SIG-M5 treated with dmso at 0.1 percent for 504 hours (cell line): ENCODE results near the gene FTCDNL1.

Source experiments
- DNase-seq: peaks from one replicate; lab custom pipeline; 2025; ENCODE audit not compliant: unreplicated experiment; lab: John Stamatoyannopoulos, UW

FTCDNL1 gene

DNA sequence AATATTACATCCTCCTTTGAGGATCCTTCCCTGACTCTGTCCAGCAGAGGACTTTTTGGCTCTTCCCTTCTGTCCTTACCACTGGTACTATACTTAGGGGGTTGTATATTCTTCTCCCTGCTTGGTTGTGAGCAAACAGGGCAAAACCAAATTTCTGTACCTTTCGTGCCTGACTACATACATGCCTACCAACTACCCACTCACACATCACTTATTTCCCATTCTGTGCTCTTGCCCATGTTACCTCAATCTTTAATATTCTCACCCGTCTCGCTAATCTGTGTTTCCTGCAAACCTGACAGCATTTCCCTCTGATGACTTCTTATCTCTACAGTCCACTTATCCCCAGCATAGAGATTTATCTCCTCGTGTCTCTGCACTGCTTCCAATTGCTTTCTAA is 58.6 kb downstream of the FTCDNL1 start:
- DNase-seq: no peak

DNA sequence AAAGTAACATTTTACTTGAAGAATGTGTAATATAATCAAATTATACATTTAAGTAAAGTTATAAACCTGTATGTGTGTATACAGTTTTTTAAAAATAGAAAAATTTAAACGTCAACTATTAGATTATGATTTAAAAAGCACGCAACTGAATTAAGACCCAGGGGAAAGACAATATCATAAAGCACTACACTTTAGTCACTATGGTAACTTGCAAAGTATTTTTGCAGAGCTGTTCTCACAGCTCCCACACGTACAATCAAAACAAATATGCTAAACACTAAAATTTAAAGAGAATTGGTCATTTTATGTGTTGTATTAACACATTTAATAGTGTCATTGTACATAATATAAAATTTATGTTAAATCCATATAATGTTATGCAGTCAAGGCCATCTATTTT is 59.7 kb downstream of the FTCDNL1 start:
- no peak for DNase-seq

DNA sequence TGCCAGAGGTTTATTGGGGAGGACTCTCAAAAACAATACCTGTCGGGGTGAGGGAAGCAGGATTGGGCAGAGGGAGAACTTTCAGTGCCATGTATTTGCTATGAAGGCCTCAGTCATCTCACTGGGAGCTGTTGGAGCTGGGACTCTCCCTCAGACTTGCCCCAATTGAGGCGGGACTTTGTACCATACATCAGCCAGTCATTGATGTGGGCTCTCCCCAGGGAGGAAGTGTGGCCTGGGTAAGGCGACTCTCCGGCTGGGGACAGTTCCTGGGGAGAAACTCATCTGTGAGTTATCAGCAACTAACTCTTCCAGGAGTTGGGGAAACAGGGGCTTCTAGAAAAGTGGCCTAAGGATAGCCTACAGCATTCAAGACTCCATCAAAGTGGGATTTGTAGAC is 66.5 kb downstream of the FTCDNL1 start:
- DNase-seq: no peak

DNA sequence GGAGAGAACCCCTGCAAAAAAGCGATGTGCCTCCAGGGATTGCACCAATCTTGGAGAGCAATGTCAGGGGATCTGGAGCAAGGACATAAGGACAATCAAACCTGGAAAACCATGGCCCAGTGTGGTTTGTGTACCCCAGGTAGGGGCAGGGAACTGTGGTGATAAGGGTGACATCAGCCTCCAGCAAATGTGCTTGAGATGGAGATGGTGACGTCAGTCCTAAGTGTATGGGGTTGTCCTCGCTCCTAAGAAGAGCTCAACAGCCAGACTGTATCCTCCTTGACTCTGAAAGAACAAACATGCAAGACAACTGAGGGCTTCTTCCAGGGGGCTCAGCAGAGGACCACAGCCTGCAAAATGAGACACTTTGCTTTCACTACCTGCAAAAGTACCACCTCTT is 71.4 kb downstream of the FTCDNL1 start:
- DNase-seq: no peak

DNA sequence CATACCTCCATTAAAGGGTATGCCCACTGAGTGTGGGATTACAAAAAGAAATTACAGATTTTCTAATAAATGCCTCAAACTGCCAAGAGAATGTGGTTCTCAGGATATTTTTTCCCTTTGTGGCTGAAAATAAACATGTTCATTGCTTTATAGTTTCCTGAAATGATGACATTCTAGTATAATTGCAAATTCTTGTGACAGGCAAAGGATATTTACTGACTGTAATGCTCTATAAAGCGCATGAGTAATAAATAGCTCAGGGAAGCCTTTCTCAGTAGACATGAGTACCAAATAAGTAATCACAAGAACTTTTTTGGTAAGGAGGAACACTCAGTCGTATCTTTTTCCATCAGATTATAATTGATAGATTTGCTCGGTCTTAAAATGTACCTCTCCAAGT is 72.3 kb downstream of the FTCDNL1 start:
- peak; percentile 45 for DNase-seq

DNA sequence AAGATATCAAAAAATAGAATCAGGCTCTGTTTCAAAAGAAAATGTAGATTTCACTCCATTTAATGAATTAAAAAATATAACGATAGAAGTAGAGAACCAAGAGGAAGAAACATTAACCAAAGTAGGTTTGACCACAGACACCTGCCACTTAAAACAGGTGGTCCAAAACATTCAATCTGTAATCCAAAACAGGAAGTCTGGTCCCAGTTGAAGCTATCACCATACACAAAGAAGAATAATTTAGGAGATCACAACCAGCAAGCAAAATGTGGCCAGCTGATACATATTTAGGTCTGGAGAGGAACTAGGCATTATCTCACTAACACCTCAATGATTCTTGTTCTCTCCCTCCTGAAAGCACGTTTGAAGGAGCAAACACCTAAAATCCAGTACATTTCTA is 73.1 kb downstream of the FTCDNL1 start:
- no peak for DNase-seq

DNA sequence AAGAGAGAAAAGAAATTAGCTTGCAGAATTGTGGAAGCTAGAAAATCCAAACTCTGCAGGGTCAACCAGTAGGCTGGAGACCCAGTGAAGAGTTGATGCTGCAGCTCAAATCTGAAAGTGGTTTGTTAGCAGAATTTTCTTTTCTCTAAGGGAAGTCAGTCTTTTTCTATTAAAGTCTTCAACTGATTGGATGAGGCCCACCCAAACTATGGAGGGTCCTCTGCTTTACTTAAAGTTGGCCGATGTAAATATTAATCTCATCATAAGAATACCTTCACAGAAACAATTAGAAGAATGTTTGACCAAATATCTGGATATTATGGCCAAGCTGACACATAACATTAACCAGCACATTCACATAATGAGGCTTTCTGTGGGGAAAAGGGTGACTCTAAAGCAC is 73.7 kb downstream of the FTCDNL1 start:
- no peak for DNase-seq

DNA sequence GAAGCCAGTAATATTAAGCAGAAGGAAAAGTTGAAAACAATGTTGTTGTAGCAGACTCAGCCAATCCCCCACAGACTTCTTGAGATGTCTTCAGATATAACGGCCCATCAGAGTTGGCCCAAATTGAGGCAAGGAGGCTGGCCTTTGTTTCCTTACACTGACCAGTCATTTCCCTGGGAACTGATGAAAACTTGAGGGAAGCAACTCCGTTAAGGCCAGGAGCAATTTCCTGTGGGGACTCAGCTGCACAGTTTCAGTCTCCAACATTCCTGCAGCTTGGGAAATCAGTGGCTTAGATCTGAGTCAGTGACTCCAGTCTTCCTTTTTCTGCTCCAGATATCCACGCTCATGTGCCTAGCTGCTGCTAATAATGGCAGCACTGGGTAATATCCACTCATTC is 75.7 kb downstream of the FTCDNL1 start:
- DNase-seq: no peak

DNA sequence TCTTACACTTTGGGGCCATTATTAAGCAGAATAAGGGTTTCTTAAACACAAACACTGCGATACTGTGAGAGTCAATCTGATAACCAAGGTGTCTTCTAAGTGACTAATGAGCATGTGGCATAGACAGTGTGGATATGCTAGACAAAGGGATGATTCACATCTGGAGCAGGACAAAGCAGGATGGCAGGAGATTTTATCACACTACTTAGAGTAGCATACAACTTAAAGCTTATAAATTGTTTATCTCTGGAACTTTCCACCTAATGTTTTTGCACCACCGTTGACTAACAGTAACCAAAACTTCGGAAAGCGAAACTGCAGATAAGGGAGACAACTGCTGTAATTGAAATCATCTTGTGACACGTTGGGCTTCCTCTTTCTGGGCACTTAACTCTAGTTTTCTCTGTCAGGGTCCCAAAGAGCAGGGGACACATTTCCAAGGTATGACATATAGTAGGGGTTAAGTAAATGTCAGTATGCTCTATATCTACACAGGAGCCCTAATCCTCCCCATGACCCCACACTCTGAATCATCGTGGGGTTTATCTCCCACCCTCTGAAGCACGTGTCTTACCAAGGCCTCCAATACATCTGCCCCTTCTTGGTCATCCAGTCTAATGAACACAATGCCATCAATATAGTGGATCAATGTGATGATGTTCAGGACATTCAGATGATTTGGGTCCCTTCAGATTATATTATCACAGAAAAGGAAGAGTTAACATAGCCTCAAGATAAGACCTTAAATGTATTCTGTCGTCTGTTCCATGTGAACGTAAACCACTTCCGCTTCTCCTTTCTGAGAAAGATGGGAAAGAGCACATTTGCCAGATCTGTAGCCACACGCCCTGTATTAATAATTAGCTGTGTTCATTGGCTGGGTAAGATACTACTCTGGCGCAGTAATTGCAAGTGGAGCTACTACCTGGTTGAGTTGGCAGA is 78.7 kb downstream of the FTCDNL1 start:
- DNase-seq: peak; percentile 69

DNA sequence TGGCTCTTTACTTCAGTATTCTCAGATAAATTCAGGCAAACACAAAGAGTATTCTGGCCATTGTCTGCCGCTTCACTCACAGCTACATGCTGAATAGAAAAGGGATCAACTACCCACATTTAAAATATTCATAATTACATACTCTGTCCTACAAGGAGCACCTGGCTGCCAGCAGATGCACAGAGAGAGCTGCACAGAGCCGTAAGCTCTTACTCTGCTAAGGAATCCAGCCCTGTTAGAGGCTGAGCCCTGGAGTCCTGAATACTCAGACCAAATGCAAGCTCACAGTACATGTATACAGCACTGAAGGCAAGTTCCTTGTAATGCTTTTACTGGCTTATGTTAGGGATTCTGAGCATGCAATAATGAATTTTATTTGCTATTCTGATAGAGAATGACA is 80.3 kb downstream of the FTCDNL1 start:
- no peak for DNase-seq

DNA sequence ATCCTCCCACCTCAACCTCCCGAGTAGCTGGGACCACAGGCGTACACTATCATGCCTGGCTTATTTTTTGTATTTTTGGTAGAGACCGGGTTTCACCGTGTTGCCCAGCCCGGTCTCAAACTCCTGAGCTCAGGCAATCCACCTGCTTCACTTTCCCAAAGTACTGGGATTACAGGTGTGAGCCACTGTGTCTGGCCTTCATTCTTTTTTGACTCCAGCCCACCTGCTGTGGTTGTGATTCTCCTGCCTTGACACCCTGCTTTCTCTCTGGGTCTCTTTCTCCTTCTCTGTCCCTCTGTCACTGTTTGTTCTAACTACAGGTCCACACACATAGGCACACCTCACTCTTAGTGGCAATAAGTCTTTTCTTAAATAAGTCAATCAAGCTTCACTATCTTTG is 85.3 kb downstream of the FTCDNL1 start:
- DNase-seq: no peak

DNA sequence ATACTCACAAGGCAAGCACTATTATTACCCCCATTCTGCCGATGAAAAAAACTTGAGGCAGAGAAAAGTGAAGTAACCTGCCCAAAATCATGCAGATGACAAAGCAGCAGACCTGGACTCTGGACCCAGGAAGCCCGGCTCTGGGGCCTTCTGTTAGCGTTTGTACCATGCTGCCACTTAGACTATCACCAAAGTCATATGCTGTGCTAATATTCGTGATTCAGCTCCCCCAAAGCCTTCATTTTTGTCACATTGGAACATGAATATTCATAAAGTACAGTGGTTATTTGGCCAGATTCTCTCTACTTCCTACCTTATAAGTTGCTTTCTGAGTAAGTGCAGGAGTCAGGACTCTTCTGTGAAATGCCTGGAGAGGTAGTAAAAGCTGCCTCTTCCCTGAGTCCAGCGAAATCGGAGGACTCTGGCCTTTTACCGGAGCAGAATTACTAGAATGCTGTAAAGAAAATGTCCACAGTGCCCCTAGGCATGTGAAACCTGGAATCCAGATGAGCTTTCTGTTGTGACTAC is 86.7 kb downstream of the FTCDNL1 start:
- DNase-seq: no peak

DNA sequence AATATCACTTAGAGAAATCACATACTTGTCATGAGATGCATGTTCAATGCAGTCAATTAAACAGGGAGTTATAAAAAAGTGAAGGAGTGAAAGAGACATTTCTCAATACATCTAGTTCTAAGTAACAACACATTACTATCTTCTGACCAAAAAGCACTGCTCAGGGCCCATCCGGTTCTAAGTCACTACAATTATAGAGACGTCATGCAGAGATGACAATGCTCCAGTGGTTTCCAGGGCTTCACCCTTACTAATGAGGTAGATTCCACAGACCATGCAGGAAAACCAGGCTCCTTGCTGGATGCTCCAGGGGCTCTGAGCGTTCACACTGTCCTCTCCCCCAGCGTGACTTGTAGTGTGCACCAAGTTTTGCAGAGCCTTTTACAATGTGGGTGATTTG is 88.0 kb downstream of the FTCDNL1 start:
- no peak for DNase-seq

DNA sequence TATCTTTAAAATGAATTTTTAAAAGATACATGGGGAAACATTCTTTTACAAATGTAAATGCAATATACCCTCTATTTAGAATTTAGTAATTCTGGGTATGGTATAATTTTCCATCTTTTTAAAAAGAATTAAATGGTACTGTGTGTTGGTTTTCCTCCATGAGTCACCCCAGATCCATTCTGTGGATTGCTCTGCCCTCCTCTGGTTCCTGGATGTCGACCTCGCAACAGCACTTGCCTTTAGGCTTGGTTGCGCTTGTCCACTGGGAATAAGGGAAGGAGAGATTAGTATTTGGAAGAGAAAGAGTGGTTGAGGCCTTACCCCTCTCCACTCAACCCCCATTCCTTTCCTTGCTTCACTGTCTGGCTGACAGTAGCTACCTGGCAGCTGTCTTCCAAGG is 90.4 kb downstream of the FTCDNL1 start:
- DNase-seq: no peak

DNA sequence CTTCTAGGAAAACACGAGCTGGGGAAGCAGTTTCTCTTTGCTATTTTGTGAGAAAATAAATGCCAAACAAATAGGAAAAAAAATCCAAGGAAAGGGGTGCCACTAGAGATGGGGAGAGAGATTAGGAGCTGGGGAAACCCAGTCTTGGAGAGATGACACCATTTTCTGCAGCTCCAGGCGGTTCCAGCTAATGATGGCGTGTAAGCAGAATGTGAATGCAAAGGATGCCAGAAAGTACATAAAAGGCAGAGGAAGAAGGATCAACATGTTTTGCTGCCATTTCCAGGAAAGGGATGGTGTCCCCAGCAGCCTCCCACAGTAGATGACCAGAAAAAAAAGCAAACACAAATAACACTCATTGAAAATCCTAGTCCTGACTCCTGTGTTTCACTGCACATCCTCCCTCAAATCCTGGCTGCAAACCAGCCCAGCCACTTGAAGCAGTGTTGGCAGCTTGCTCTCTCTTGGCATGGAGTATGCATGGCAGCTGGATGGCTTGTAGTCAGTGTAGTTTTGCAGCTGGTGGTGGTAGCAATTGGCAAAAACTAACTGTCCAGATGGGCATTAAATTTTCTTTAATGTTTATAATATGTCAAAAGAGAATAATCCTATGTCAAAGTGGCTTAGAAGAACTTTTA is 93.6 kb downstream of the FTCDNL1 start:
- no peak for DNase-seq

DNA sequence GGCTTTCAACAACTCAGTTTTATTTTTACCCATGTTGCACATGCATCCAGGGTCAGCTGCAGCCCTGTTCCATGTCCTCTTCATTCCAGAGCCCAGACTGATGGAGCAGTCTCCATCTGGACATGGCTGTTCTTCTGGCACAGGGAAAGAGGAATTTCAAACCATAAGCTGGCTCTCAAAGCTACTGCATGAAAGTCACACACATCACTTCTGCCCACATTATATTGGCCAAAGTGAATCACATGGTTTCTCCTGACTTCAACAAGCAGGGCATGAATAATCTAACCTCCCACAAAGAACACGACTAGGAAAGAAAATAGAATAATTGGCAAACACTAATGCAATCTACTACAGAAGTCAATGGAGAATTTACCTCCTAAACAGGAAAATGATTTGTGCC is 94.2 kb downstream of the FTCDNL1 start:
- no peak for DNase-seq

DNA sequence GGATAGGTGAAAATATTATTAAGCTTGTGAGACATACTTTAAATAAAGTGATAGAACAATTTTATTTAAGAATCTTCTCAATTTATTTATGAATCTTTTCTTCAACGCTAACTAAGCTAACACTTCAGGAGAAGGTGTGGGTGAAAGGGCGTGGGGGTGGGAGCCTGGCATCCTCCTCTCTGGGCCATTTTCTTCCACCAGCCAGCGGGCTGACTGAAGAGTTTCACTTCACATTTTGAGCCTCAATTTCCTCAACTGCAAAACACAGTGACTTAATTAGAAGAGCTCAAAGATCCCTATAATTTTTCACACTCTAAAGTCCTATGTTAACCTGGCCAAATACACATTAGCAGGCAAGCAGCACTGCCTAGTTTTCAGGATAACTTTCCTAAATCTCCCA is 94.8 kb downstream of the FTCDNL1 start:
- peak; percentile 41 for DNase-seq

DNA sequence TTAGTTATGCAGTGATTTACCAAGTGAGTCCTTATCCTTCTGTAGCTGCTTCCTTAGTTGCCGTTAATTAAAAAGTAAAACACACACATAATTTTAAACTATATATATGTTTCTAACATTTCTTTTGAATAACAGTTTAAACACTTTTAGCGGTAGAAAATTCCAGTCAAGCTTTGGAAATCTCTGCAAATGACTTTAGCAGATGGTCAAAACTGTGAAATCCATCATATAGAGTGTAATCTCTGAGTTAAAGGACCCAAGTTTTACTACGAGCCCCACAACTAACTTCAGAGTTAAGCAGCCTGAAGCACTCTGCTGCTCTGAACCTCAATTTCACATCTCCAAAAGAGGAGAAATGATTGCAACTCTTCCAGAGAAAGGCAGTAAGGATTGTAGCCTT is 96.2 kb downstream of the FTCDNL1 start:
- no peak for DNase-seq

DNA sequence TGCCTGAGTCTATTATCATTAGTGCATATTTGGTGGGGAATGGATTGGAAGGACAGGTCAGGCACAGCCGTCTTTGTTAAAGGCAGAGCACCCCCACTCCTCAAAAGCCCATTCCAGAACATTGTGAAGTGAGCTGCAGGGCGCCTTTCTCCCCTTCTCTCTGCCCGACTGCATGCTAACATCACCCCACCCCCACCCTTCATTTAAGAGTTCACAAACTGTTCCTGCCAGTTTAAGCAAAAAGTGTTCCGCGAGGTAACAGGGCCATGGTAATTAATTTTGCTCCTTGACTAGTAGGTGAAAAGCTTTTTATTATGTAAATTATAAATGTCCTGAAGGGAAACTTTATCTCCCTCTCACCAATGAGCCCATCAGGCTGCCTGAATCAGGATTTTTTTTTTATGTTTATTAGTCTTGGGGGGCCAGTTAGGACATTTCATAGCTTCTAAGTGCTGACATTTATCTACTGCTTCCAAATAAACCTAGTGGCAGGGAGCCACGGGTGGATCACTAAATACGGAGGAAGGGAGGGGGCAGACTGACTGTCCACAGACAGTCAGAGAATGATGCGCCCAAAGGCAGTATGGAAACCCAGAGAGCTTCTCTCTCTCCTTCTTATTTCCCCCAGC is 99.4 kb downstream of the FTCDNL1 start:
- no peak for DNase-seq

DNA sequence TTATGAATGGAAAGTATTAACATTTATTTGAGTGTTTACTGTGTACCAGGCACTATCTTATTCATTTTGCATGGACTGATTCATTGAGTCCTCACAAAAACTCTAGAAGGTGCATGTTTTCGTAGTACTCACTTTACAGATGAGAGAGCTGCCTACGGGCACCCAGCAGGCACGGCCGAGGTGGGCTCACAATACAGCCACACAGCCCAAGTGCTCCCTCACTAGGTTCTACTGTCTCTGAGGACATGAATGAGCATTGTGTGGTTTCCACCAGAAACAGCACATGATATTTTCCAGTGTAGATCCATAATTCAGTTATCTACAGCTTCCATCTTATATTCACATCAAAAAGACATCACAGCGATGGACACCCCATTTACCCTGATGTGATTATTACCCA is 101.4 kb downstream of the FTCDNL1 start:
- no peak for DNase-seq

DNA sequence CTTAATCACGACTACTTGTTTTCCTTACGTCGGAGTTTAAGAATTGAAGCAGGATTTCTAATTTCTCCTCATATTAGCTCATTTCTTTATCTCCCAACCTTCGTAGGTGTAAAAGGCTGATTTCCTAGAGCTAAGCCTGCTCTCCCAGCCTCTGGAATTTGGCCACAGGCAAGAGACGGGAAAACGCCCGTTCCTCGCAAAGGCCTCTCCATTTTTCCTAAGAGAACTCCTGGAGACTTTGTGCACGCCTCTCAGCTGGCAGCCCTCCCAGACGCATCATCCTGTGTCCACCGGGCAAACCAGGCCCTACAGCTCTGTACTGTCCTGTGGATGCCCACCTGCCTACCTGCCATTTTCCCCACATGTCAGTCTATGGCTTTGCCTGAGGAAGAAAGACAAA is 106.3 kb downstream of the FTCDNL1 start:
- DNase-seq: no peak

DNA sequence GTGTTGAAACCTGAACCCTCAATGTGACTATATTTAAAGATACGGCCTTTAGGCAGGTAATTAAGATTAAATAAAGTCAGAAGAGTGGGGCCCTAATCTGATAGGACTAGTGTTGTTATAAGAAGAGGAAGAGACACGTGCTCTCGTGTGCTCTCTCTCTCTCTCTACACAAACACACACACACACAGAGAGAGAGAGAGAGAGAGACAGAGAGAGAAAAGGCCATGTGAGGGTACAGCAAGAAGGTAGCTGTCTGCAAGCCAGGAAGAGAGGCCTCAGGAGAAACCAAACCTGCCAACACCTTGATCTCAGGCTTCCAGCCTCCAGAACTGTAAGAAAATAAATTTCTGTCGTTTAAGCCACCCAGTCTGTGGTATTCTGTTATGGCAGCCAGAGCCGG is 106.7 kb downstream of the FTCDNL1 start:
- no peak for DNase-seq
